HEK293T (cell line): ENCODE measurements around the gene CHST3.

ENCODE experiments used
- ARNT ChIP-seq: fragments of 450-650 bp; IDR thresholded peaks from 2 replicates; pipeline ENCODE4 v1.6.1; 2017; ENCODE audit warnings: mild to moderate bottlenecking
- BHLHE40 ChIP-seq: fragments of 450-650 bp; IDR thresholded peaks from 2 replicates; pipeline ENCODE4 v1.6.1; 2016; ENCODE audit warnings: mild to moderate bottlenecking, moderate library complexity, borderline replicate concordance
- CTBP1 ChIP-seq: fragments of 450-650 bp; IDR thresholded peaks from 2 replicates; pipeline ENCODE4 v1.6.1; 2016; ENCODE audit warnings: borderline replicate concordance
- ELF4 ChIP-seq: fragments of 450-650 bp; IDR thresholded peaks from 2 replicates; pipeline ENCODE4 v1.6.1; 2017; ENCODE audit warnings: antibody characterized with exemption
- FOXA1 ChIP-seq: fragments of 450-650 bp; IDR thresholded peaks from 2 replicates; pipeline ENCODE4 v1.6.1; 2016; ENCODE audit warnings: mild to moderate bottlenecking
- FOXK2 ChIP-seq: fragments of 450-650 bp; IDR thresholded peaks from 2 replicates; pipeline ENCODE4 v1.6.1; 2016; ENCODE audit warnings: mild to moderate bottlenecking
- FOXM1 ChIP-seq: fragments of 450-650 bp; IDR thresholded peaks from 2 replicates; pipeline ENCODE4 v1.6.1; 2017; ENCODE audit warnings: mild to moderate bottlenecking, borderline replicate concordance
- HDGF ChIP-seq: fragments of 450-650 bp; IDR thresholded peaks from 2 replicates; pipeline ENCODE4 v1.6.1; 2017; ENCODE audit warnings: antibody characterized with exemption, borderline replicate concordance
- NFRKB ChIP-seq: fragments of 450-650 bp; IDR thresholded peaks from 2 replicates; pipeline ENCODE4 v1.6.1; 2016; ENCODE audit warnings: mild to moderate bottlenecking, moderate library complexity
- SP1 ChIP-seq: fragments of 450-650 bp; IDR thresholded peaks from 2 replicates; pipeline ENCODE4 v1.6.1; 2017
- SUZ12 ChIP-seq: fragments of 450-650 bp; IDR thresholded peaks from 2 replicates; pipeline ENCODE4 v1.6.1; 2016; ENCODE audit warnings: mild to moderate bottlenecking
- TARDBP ChIP-seq: fragments of 450-650 bp; IDR thresholded peaks from 2 replicates; pipeline ENCODE4 v1.6.1; 2016
- ZNF384 ChIP-seq: fragments of 450-650 bp; IDR thresholded peaks from 2 replicates; pipeline ENCODE4 v1.6.1; 2016

DNA sequence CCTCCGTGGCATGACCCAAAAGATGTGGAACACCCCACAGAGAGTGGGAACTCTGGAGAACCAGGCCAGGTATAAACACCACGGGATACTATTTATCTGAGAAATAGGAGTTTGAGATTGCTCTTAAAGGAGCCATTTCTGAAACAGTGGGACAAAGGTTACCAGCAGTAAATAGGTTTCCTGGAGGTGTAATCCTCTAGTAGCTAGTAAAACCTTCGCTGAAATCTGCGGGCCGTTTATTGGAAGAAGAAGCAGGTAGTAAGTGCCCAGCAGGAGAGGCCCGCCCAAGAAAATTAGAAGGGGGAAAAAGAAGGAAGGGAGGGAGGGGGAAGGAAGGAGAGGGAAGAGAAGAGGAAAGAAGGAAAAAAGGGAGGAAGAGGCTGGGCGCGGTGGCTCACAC, 51.6 kb downstream of the CHST3 start:
- TF ChIP-seq SUZ12 (no peak), FOXK2 (no peak), FOXA1 (no peak), BHLHE40 (no peak), FOXM1 (no peak), SP1 (no peak), CTBP1 (no peak), ARNT (no peak), TARDBP (no peak), HDGF (no peak), ELF4 (no peak), ZNF384 (no peak), NFRKB (no peak)
